SKM-1 (cell line): Measurements from ENCODE around the gene SGMS1.
"Not testable (repeated sequence)": the region's sequence is repeated elsewhere in the genome, so short reads cannot be mapped to it uniquely, and the experiment has no call there.

Experiments used
- DNase-seq: peaks from one replicate; lab custom pipeline; 2025; ENCODE audit not compliant: unreplicated experiment; lab: John Stamatoyannopoulos, UW

The SGMS1 gene

DNA sequence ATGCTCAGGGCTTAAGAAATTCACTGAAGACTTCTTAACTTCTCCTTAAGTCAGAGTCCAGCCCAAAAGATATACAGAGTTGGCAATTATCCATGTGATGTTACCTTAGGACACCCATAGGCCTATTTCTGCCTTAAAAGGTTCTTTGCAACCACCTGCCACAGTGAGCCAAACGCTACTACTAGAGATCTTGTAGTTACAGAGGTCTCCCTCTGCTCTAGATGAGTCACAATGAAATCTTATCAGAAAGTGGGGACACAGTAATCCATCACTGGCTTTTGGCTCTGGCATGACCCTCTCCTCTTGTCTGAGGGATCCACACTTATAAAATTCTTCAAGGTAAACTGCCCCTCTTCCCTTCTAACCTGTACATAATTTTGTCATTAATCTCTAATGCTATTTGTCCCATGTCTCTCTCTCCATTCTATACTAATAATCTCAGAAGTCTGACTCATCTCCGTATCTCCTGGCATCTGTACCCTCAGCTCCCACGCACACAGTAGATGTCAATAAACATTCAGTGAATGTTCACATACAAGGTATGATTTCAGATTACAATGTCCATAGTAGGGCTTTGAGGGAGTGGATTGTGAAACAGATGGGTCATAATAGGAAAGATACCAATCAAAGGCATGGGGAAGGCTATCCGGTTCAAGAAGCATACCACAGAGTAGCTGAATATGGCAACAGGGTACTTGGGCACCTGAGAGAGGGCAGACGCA, 112.1 kb downstream of the SGMS1 start:
- DNase-seq, result no peak

- no peak for DNase-seq
Measured at GRCh38 chr10:50510517-50511473, 113.0 kb downstream of the SGMS1 start.

GRCh38 chr10:50508315-50509051, 115.3 kb downstream of the SGMS1 start:
- DNase-seq, result no peak

DNA sequence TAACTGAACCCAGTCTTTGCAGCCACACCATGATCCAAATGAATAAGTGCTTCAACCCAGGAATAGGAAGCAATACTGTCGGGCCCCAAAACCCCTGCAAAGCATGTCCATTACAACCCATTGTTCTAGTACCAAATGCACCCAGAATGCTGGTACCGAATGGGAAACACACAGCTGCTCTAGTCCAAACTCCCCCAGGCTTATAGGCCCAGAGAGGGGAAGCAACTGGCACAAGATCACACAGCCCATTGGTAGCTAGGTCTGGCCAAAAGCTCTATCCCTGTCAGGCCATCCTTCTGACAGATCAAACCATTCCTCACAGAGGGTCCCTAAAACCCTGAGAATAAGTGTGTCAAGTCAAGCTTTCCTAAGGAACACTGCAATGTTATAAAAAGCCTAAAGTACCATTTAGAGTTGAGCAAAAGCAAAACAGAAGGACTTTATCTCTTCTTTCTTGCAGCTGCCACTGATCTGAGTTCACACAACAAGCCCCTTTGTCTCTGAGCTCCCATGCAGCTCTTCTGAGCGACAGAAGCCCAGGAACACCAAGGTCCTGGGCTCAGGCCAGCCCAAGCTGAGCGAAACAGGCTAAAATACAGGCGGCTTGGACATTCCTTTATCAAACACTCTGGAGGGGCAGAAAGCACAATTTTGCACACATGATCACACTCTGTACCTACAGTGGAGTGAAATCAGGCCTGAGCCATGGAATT, 116.7 kb downstream of the SGMS1 start:
- DNase-seq, result no peak

- no peak for DNase-seq
Measured at GRCh38 chr10:50504389-50504788, 119.4 kb downstream of the SGMS1 start.

GRCh38 chr10:50503661-50504320, 120.0 kb downstream of the SGMS1 start:
- no peak for DNase-seq

DNA sequence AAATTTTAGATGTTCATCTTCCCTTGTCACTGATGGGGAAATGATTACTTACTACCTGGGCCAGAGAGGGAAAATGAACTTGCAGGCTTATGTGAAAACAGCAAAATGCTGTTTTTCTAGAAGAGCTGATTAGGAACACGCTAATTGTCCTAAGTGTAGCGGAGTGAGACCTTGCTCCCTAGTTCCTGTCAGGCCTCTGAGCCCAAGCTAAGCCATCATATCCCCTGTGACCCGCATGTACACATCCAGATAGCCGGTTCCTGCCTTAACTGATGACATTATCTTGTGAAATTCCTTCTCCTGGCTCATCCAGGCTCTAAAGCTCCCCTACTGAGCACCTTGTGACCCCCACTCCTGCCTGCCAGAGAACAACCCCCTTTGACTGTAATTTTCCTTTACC, 120.6 kb downstream of the SGMS1 start:
- not testable (repeated sequence) for DNase-seq

- DNase-seq, result no peak
Measured at GRCh38 chr10:50501924-50502452, 121.8 kb downstream of the SGMS1 start.

GRCh38 chr10:50501478-50501877, 122.3 kb downstream of the SGMS1 start:
- DNase-seq, result no peak

DNA sequence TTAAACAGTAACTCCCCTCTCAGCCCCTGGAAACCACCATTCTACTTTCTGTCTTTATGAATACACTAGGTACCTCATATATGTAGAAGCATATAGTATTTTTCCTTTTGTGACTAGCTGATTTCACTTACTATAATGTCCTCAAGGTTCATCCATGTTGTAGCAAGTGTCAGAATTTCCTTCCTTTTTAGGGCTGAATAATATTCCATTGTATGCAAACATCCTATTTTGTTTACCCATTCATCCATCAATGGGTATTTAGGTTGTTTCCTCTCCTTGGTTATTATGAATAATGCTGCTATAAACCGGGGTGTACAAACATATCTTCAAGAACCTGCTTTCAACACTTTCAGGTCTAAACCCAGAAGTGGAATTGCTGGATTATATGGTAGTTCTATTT, 125.3 kb downstream of the SGMS1 start:
- no peak for DNase-seq

- DNase-seq, result no peak
Measured at GRCh38 chr10:50497758-50498157, 126.0 kb downstream of the SGMS1 start.

GRCh38 chr10:50496228-50496627, 127.5 kb downstream of the SGMS1 start:
- no peak for DNase-seq

GRCh38 chr10:50490241-50490640, 133.5 kb downstream of the SGMS1 start:
- DNase-seq, result no peak

DNA sequence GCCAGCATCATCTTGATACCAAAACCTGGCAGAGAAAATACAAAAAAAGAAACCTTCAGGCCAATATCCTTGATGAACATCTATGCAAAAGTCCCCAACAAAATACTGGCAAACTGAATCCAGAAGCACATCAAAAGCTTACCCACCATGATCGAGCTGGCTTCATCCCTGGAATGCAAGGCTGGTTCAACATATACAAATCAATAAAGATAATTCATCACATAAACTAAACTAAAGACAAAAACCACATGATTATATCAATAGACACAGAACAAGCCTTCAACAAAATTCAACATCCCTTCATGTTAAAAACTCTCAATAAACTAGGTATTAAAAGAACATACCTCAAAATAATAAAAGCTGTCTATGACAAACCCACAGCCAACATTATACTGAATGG, 139.2 kb downstream of the SGMS1 start:
- DNase-seq, result not testable (repeated sequence)

DNA sequence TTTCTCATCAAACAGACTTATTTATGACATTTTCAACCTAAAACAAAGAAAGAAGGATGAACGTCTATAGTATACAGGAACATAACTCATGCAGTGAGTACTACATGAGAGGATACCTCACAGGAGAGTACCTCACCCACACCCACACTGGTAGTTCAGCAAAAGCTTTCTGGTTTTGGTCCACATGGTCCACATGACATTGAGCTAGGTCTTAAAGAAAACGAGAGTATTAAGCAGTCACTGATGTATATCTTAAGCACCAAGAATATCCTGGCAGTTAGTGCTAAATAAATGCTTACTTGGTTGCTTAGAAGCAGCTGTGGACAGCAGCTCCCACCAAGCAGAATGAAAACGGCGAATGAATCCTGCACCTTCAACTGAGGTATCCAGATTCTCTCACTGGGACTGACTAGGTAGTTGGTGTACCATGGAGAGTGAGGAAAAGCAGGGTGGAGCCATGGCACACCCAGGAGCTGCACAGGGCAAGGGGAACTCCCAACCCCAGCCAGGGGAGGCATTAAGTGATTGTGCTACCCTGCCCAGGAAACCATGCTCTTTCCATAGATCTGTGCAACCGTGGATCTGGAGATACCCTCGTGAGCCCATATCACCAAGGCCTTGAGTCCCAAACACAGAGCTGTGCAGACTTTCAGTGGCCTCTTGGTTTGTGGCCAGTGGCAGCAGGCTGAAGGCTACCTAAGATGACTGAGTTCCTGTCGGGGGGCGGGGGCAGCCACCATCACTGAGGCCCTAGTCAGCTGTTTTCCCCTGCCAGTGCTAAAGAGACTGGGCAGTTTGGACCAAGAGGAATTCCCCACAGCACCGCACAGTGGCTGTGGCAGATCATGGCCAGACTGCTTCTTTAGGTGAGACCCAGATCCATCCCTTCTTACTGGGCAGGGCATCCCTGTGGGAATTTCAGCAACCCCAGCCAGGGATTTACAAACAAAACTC, 143.4 kb downstream of the SGMS1 start:
- DNase-seq, result no peak

- no peak for DNase-seq
Measured at GRCh38 chr10:50477287-50478203, 146.2 kb downstream of the SGMS1 start.

DNA sequence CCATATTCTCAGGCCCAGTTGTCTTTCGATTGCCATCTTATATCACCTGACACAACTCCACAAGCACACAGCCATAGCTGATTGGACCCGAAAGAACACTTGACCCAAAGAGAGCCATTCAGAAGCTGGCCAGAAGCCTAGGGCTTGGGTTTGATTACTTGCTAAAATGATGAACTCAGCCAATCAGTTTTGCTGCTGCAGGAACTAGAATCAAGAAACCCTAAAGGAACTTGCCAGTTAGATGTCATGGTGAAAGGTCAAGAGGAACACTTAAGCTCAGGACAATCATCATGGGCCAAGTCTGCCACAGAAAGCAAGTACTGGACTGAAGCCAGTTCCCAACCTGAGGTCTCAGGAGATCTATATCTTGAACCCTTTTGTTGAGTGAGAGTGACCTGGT, 150.0 kb downstream of the SGMS1 start:
- DNase-seq, result no peak

DNA sequence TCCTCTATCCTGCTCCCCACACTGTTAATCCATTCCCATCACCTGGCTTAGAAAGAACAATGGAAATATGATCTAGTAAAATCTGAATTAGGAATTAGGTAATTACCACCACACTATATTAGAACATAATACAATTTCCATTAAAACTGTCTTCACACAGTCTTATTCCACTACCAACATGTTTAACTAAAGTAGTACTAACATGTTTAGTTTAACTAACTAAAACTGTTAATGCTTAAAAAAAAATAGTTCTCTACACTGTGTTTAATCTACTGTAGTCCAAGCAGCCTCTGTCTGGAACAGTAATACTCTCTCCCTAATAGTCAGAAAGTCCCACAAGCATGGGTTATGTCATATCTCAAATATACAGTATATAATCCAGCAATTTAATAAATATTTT, 150.8 kb downstream of the SGMS1 start:
- DNase-seq, result no peak
